T-helper 1 cell treated with Interleukin-12 subunit alpha and Interleukin-12 subunit beta and Interleukin-4 antibody, amounts not matched to agents 30 μg/mL and 1 μg/mL, for 36 hours (primary cell): ENCODE data around the gene ARHGEF4.
"Not testable (repeated sequence)": the region's sequence is repeated elsewhere in the genome, so short reads cannot be mapped to it uniquely, and the experiment has no call there.

ENCODE experiments used
- H3K27ac Mint-ChIP-seq: one replicate; pipeline ENCODE4 v1.8.0; 2021; ENCODE audit warnings: mild to moderate bottlenecking, mixed read lengths
- H3K27me3 Mint-ChIP-seq: one replicate; pipeline ENCODE4 v1.8.0; 2021; ENCODE audit warnings: low read depth, mixed read lengths
- H3K36me3 Mint-ChIP-seq: one replicate; pipeline ENCODE4 v1.8.0; 2021; ENCODE audit warnings: low read depth, mixed read lengths
- H3K4me1 Mint-ChIP-seq: one replicate; pipeline ENCODE4 v1.8.0; 2021; ENCODE audit warnings: low read depth, mixed read lengths
- H3K4me3 Mint-ChIP-seq: one replicate; pipeline ENCODE4 v1.8.0; 2021; ENCODE audit warnings: mild to moderate bottlenecking, moderate library complexity, mixed read lengths
- H3K9me3 Mint-ChIP-seq: one replicate; pipeline ENCODE4 v1.8.0; 2021; ENCODE audit warnings: mixed read lengths

ARHGEF4 gene

GRCh38 chr2:130892793-130893785 lies 56.4 kb downstream of the ARHGEF4 start:
- peaks cover 28% of the 10 kb centered on the region for H3K27me3 Mint-ChIP-seq
- H3K36me3 Mint-ChIP-seq: no peaks in the 10 kb centered on the region
- H3K4me3 Mint-ChIP-seq: no peak overlapping the region
- H3K4me1 Mint-ChIP-seq: no peaks in the 10 kb centered on the region
- no peak overlapping the region for H3K27ac Mint-ChIP-seq
- H3K9me3 Mint-ChIP-seq: no peaks in the 10 kb centered on the region

DNA sequence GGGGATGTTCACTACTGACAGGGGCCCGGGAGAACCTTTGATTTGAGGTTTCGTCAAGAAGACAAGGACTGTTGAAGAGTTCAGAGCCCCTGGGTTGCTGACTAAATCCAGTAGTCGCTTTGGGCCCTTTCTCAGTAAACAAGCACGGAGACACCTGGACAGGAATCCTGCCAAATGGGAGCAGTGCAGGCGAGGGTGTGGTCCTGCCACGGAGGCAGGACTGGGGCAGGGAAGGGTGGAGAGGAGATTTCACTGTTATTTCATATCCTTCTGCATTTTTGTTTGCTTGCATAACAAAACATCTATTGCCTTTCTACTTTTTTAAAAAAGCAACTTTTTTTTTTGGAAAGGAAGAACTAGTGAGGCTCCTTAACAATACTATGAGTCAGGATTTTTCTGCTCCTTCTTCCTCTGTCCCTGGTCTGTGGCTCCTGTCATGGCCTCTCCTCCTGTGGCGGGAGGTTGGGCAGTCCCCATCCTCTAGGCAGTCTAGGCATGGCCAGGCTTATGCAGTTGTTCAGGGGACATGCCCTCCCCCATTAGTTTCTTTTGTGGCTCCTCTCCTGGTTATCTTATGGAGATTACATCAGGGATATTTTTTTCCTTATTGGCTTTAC lies 57.7 kb downstream of the ARHGEF4 start:
- peaks cover 22% of the 10 kb centered on the region for H3K27me3 Mint-ChIP-seq
- no peaks in the 10 kb centered on the region for H3K36me3 Mint-ChIP-seq
- H3K27ac Mint-ChIP-seq: no peak overlapping the region
- no peaks in the 10 kb centered on the region for H3K4me1 Mint-ChIP-seq
- H3K4me3 Mint-ChIP-seq: no peak overlapping the region
- no peaks in the 10 kb centered on the region for H3K9me3 Mint-ChIP-seq

DNA sequence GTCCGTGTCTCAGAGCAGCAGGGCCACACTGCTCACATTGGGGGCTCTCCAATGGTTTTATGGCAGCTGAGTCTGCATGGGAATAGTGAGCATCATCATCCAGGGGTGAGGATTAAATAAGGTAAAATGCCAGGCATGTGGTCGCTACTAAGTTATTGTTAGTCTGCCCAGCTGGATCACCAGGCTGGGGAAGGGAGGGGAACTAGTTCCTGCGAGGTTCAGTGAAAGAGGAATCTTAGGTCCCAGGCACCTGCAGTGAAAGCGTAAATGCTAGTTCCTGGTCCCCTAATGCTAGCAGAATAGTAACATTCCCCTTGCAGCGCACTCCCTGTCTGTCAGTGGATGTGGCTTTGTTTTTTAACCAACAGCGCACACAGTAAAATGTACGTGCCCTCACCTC lies 60.1 kb downstream of the ARHGEF4 start:
- H3K27me3 Mint-ChIP-seq: peaks cover 23% of the 10 kb centered on the region
- no peaks in the 10 kb centered on the region for H3K36me3 Mint-ChIP-seq
- H3K4me3 Mint-ChIP-seq: no peak overlapping the region
- H3K4me1 Mint-ChIP-seq: no peaks in the 10 kb centered on the region
- H3K27ac Mint-ChIP-seq: no peak overlapping the region
- no peaks in the 10 kb centered on the region for H3K9me3 Mint-ChIP-seq

DNA sequence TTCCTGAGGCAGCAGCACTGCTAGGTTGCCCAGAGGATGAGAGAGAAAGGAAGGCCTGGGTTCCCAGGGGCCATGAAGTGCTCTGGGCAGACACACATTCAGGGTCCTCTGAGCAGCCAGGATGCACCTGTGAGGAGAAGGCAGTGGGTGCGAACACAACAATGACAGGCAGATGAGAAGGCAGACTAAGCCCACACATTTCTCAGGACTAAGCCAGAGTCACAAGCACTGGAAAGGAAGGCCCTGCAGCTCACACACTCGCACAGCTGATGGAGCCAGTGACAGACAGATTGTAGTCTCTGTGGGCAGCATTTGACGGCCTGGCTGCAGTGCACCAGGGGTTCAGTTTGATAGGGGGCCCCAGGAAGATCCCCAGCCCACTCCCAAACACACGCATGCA lies 61.8 kb downstream of the ARHGEF4 start:
- Mint-ChIP-seq H3K27ac (no peak overlapping the region), H3K27me3 (peaks cover 17% of the 10 kb centered on the region), H3K4me1 (no peaks in the 10 kb centered on the region), H3K36me3 (no peaks in the 10 kb centered on the region), H3K9me3 (no peaks in the 10 kb centered on the region), H3K4me3 (no peak overlapping the region)

DNA sequence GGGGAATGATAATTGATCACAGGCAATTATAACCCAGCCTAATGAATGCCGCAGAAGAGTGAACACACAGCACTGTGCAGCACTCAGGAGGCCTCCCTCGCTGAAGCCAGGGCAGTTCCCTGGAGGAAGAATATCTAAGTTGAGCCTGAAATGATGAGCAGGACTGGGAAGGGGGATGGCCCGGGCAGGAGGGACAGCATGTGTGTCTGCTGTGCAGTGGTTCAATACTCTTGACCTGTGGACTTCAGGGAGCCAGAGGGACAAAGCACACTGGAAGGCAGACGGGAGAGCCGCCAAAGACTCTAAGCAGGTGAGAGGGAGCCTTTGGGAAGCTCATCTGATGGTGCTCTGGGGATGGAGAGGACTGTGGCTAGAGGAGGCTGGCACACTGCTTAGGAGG lies 62.6 kb downstream of the ARHGEF4 start:
- H3K27me3 Mint-ChIP-seq: peaks cover 15% of the 10 kb centered on the region
- no peaks in the 10 kb centered on the region for H3K4me1 Mint-ChIP-seq
- no peak overlapping the region for H3K4me3 Mint-ChIP-seq
- H3K36me3 Mint-ChIP-seq: no peaks in the 10 kb centered on the region
- no peaks in the 10 kb centered on the region for H3K9me3 Mint-ChIP-seq
- H3K27ac Mint-ChIP-seq: no peak overlapping the region

GRCh38 chr2:130901061-130901460 lies 64.3 kb downstream of the ARHGEF4 start:
- no peaks in the 10 kb centered on the region for H3K36me3 Mint-ChIP-seq
- H3K4me1 Mint-ChIP-seq: no peaks in the 10 kb centered on the region
- no peak overlapping the region for H3K27ac Mint-ChIP-seq
- H3K4me3 Mint-ChIP-seq: no peak overlapping the region
- H3K27me3 Mint-ChIP-seq: peaks cover 8% of the 10 kb centered on the region
- H3K9me3 Mint-ChIP-seq: no peaks in the 10 kb centered on the region

DNA sequence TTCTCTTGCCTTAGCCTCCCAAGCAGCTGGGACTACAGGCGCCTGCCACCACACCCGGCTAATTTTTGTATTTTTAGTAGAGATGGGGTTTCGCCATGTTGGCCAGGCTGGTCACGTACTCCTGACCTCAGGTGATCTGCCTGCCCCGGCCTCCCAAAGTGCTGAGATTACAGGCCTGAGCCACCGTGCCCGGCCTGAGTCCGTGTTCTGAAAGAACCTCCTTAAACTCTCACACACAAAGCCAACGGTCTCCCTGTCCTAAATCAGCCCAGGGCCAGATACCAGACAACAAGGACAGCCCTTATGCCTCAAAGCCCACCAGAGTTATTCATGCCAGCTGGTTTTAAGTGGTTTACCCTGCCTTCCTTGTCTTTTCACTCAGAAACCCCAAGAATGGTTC lies 64.9 kb downstream of the ARHGEF4 start:
- H3K27ac Mint-ChIP-seq, H3K4me1 Mint-ChIP-seq, H3K36me3 Mint-ChIP-seq, H3K4me3 Mint-ChIP-seq, H3K9me3 Mint-ChIP-seq, H3K27me3 Mint-ChIP-seq: not testable (repeated sequence)

DNA sequence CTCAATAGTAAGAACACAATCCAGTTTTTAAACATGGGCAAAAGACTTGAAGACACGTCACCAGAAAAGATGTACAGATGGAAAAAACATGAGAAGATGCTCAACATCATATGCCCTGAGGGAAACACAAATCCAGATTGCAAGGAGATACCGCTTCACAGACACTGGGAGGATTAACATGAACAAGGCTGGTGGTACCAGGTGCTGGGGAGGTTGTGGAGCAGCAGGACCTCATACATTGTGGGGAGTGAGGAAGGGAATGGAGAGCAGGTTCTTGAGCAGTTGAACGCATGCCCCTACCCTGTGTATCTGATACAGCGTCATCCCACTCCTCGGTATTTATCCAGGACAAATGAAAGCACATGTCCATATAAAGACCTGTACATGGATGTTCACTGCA lies 72.1 kb downstream of the ARHGEF4 start:
- H3K27me3 Mint-ChIP-seq: peaks cover 7% of the 10 kb centered on the region
- no peak overlapping the region for H3K4me3 Mint-ChIP-seq
- no peaks in the 10 kb centered on the region for H3K9me3 Mint-ChIP-seq
- no peaks in the 10 kb centered on the region for H3K36me3 Mint-ChIP-seq
- no peak overlapping the region for H3K27ac Mint-ChIP-seq
- no peaks in the 10 kb centered on the region for H3K4me1 Mint-ChIP-seq

DNA sequence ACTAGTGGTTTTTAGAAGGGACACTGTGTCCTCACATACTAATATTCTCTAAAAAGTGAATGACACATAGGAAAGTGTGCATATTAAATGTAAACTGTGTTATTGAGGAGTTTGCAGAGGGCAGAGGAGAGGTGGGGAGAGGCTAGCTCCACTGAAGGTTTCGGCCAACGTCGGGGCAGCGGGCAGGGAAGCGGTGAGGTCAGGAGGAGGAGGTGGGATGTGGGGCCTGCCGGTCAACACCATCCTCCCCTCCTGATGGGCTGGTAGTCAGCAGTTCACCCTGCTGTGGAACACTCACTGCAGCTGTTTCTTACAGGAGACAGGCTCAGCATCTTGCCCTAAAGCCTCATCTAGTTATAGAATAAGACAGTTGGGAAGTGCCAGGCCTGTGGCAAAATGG lies 74.2 kb downstream of the ARHGEF4 start:
- Mint-ChIP-seq H3K27ac (no peak overlapping the region), H3K36me3 (no peaks in the 10 kb centered on the region), H3K27me3 (peaks cover 12% of the 10 kb centered on the region), H3K4me3 (no peak overlapping the region), H3K4me1 (no peaks in the 10 kb centered on the region), H3K9me3 (no peaks in the 10 kb centered on the region)

GRCh38 chr2:130911482-130911881 lies 74.8 kb downstream of the ARHGEF4 start:
- H3K27me3 Mint-ChIP-seq: peaks cover 12% of the 10 kb centered on the region
- H3K9me3 Mint-ChIP-seq: no peaks in the 10 kb centered on the region
- H3K36me3 Mint-ChIP-seq: no peaks in the 10 kb centered on the region
- H3K4me3 Mint-ChIP-seq: no peak overlapping the region
- H3K4me1 Mint-ChIP-seq: no peaks in the 10 kb centered on the region
- no peak overlapping the region for H3K27ac Mint-ChIP-seq

- Mint-ChIP-seq H3K27me3 (peaks cover 12% of the 10 kb centered on the region), H3K4me3 (no peak overlapping the region), H3K27ac (no peak overlapping the region), H3K9me3 (no peaks in the 10 kb centered on the region), H3K4me1 (no peaks in the 10 kb centered on the region), H3K36me3 (no peaks in the 10 kb centered on the region)
These were observed 75.3 kb downstream of the ARHGEF4 start for GRCh38 chr2:130911996-130912395.

DNA sequence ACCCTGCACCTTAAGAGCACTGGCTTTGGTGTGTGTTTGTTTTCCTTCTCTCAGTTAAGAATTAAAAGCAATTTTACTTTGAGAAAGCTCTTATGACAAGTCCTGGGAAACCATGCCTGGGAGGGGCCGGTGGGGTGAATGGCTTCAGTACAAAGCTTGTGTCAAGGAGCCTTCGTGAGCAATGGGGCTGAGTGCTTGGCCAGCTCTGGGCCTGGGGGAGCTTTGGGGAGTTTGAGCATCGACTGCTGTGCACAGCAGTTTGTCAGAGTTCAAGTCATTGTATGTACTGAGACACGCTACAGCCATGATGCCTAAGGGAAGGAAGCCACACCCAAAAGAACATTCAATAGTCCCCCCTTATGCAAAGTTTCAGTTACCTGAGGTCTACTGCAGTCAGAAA lies 75.8 kb downstream of the ARHGEF4 start:
- no peak overlapping the region for H3K27ac Mint-ChIP-seq
- H3K4me1 Mint-ChIP-seq: no peaks in the 10 kb centered on the region
- H3K9me3 Mint-ChIP-seq: no peaks in the 10 kb centered on the region
- peaks cover 12% of the 10 kb centered on the region for H3K27me3 Mint-ChIP-seq
- no peak overlapping the region for H3K4me3 Mint-ChIP-seq
- H3K36me3 Mint-ChIP-seq: no peaks in the 10 kb centered on the region

- Mint-ChIP-seq H3K36me3 (no peaks in the 10 kb centered on the region), H3K4me1 (no peaks in the 10 kb centered on the region), H3K9me3 (no peaks in the 10 kb centered on the region), H3K27ac (no peak overlapping the region), H3K4me3 (no peak overlapping the region), H3K27me3 (peaks cover 13% of the 10 kb centered on the region)
These were observed 77.2 kb downstream of the ARHGEF4 start for GRCh38 chr2:130913891-130914290.

DNA sequence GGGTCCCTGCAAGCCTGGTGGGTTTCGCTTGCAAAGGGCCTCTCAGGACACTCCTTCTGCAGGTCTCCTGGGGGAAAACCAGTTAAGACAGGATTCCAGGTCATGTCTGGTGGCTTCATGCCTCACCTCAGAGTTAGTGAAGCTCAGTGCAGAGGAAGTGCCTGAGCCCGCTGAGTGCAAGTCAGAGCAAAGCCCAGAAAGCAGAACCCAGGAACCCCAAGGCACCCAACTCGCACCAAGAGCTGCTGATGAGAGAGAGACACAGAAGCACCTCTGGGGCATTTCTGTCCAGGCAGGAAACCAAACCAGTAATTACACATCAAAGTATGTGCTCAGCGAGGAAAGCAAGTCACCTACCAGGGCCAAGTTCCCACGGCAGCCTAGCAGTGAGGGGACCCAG lies 78.4 kb downstream of the ARHGEF4 start:
- no peaks in the 10 kb centered on the region for H3K9me3 Mint-ChIP-seq

More for the DNA sequence above, 78.4 kb downstream of the ARHGEF4 start:
- Mint-ChIP-seq H3K27ac (no peak overlapping the region), H3K4me1 (no peaks in the 10 kb centered on the region), H3K36me3 (no peaks in the 10 kb centered on the region), H3K4me3 (no peak overlapping the region), H3K27me3 (peaks cover 13% of the 10 kb centered on the region)
